AG04449 (cell line): ENCODE data around the gene SV2C.

Experiments used
- CTCF ChIA-PET: fragments of 350-600 bp; formaldehyde crosslinking; extraction: SDS; loops from one replicate; lab custom pipeline; 2021; ENCODE audit warnings: antibody characterized with exemption; lab: Yijun Ruan, JAX
- POLR2A ChIA-PET: fragments of 400-600, 350-600 bp; formaldehyde crosslinking; extraction: SDS; loops from one replicate; lab custom pipeline; 2020; ENCODE audit warnings: antibody characterized with exemption, inconsistent platforms; lab: Yijun Ruan, JAX
- DNase-seq: peaks from one replicate; pipeline ENCODE4 v3.0.0-alpha.2; 2010; ENCODE audit warnings: low read depth, low spot score
- H3K4me3 ChIP-seq: 2 replicates; pipeline ENCODE4 v1.5.1; 2011; ENCODE audit warnings: low read depth, mild to moderate bottlenecking, control low read depth, low read length
- CTCF ChIP-seq: IDR thresholded peaks from one replicate; pipeline ENCODE4 v1.5.1; 2011; ENCODE audit warnings: mild to moderate bottlenecking, moderate library complexity, low read length, control low read depth, inconsistent platforms; ENCODE audit not compliant: insufficient read depth; ENCODE audit errors: missing control alignments

Gene SV2C

GRCh38 chr5:76113103-76113502, 29.9 kb downstream of the SV2C start:
- no peak overlapping the region for H3K4me3 ChIP-seq
- TF ChIP-seq CTCF: no peak
- CTCF ChIA-PET: no interaction called here
- DNase-seq: no peak
- POLR2A ChIA-PET: no interaction called here

GRCh38 chr5:76114179-76114851, 31.1 kb downstream of the SV2C start:
- DNase-seq: no peak
- TF ChIP-seq CTCF: no peak
- H3K4me3 ChIP-seq: no peak overlapping the region
- CTCF ChIA-PET: no interaction called here
- POLR2A ChIA-PET: no interaction called here

GRCh38 chr5:76125346-76125745, 42.2 kb downstream of the SV2C start:
- no peak overlapping the region for H3K4me3 ChIP-seq
- ChIA-PET CTCF (no interaction called here), POLR2A (no interaction called here)
- no peak for DNase-seq
- no peak for TF ChIP-seq CTCF

GRCh38 chr5:76125888-76126287, 42.7 kb downstream of the SV2C start:
- POLR2A ChIA-PET: no interaction called here
- no peak for DNase-seq

GRCh38 chr5:76134003-76134402, 50.8 kb downstream of the SV2C start:
- ChIA-PET CTCF (no interaction called here), POLR2A (no interaction called here)
- no peak overlapping the region for H3K4me3 ChIP-seq
- no peak for DNase-seq
- TF ChIP-seq CTCF: no peak

More at GRCh38 chr5:76125888-76126287, 42.7 kb downstream of the SV2C start:
- no peak for TF ChIP-seq CTCF
- CTCF ChIA-PET: no interaction called here
- H3K4me3 ChIP-seq: no peak overlapping the region

- ChIA-PET POLR2A (no interaction called here), CTCF (no interaction called here)
- no peak overlapping the region for H3K4me3 ChIP-seq
- DNase-seq: no peak
- no peak for TF ChIP-seq CTCF
Measured at GRCh38 chr5:76134646-76135045, 51.5 kb downstream of the SV2C start.
